Astrocyte (in vitro differentiated cells and primary cell): ENCODE measurements around the gene C1QA.

Source experiments
- CTCF ChIP-seq: IDR thresholded peaks from 2 replicates; pipeline ENCODE4 v1.5.1; 2011; ENCODE audit warnings: low read depth, mild to moderate bottlenecking, inconsistent platforms, low read length, moderate library complexity; ENCODE audit not compliant: insufficient read depth
- EZH2 ChIP-seq: IDR thresholded peaks from 2 replicates; pipeline ENCODE4 v1.6.1; 2012; ENCODE audit warnings: mild to moderate bottlenecking, low read length, inconsistent platforms; ENCODE audit not compliant: insufficient read depth

- TF ChIP-seq CTCF: peak; percentile 89
- no peak for TF ChIP-seq EZH2
These were observed 37.3 kb downstream of the C1QA start for GRCh38 chr1:22673486-22674409.
